SHP77 (cell line): Measurements from ENCODE around the gene FAM153A.
"Not testable (repeated sequence)": the region's sequence is repeated elsewhere in the genome, so short reads cannot be mapped to it uniquely, and the experiment has no call there.

Experiments
- DNase-seq, 2 experiments: peaks; one replicate each; lab custom pipeline; 2025; lab: John Stamatoyannopoulos, UW

The FAM153A gene

DNA sequence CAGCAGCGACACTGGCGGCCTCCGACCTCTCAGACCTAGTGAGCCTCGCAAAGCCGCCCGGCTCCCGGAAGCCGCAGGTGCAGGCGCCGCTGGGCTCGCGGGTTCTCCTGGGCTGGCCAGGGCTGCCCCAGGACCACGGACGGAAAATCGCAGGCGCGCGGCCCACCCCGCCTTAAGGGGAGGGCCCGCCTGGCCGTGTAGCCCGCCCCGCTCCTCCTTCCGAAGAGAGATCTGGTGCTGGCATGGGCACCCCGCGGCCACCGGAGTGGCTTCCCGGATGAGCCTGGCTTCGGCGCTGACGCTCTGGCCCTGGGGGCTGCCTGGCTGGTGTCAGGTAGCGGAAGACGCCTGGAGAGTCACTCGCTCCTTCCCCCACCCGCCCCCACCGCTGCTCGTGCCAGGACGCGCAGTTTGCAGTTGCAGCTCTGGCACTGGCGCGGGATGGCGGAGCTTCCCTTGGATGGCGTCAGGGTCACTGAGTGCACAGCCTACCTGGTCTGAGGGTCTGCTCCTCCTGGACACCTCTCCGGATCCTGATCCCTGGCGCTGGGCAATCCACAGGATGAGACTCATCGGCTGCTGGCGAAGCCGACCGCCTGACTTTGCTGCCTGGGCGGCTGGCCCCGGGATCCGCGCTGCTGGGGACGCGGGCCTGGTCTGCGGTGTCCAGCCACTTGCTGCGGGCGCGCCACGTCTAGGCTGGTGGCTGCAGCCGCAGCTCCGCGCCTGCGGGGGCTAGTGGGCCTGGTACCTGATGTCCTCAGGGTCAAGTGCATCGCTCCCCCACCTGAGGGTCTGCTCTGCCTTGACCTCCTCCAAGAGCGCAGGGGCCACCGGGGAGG is at the start of gene FAM153A:
TSS of gene FAM153A (minus strand) at position 108 of the 842 bp plus-strand sequence.
- DNase-seq = not testable (repeated sequence)

DNA sequence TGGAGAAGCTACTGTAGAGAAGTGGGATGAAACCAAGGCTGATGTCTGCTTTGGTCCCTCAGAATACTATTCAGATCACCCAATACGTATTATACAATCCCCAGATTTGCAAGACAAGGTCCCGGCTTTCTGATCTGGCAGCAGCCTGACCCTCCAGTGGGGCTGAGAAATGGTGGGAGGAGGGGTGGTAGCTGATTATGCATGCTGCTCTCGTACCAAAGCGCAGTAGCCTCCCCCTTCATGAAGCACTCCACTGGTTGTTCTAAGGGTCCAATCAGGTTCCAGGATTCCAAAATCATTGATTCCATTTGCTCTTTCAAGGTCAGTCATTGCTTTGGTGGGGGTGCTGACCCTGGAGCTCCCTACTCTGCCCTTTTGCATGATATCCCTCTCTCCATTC is 49.6 kb upstream of the FAM153A start:
- DNase-seq = not testable (repeated sequence)

DNA sequence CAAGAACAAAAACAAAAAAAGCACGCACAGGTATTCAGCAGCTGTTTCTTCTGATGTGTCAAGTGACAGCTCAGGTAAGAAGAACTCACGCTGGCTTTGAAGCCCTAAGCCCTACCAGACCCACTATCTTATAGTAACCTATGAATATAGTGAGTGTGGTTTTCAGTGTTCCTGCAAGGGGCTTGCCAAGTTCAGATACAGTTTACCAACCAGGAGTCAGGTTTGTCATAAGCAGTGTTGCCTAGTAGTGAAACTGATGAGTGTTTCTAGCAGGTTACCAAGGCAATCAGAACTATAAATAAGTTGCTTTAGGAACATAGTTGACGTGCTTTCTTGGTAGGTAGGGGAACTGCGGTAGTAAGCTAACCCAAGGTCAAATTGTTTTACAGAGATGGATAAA is 43.4 kb upstream of the FAM153A start:
- not testable (repeated sequence) for DNase-seq

DNA sequence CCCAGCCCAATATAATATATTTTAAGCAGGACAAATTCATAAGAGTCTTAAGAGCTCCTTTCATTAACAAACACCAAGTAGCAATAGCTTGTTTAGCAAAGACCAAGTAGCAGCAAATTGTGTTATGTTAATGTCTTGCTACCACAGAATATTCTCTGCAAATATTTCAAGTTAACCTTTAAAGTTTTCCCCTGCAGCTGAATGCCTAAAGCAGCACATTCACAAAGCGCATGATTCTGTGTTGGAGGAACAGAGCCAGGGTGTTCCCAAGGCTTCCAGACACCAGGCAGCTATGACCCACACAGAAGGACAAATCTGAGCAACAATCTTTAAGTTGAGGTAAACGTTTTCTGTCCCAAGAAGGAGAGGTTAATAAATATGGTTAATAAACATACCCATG is 42.1 kb upstream of the FAM153A start:
- DNase-seq = not testable (repeated sequence)

DNA sequence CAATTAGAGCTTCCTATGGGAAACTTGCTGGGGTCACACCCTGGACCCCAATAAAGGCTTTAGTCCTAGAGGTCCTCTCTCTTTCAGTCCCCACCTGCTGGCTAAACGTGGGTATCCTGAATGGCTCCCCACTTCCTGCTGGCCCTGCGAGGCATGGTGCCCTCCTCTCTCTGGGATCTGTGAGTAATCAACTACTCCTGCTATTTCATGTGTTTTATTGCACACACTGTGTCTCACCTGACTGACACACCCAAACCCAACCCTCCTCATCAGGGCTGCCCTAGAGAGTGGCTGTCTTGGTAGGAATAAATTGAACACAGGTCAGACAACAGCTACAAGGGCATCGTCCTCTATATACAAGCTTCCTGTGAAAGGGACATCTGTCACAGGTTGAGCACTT is 39.8 kb upstream of the FAM153A start:
- not testable (repeated sequence) for DNase-seq

DNA sequence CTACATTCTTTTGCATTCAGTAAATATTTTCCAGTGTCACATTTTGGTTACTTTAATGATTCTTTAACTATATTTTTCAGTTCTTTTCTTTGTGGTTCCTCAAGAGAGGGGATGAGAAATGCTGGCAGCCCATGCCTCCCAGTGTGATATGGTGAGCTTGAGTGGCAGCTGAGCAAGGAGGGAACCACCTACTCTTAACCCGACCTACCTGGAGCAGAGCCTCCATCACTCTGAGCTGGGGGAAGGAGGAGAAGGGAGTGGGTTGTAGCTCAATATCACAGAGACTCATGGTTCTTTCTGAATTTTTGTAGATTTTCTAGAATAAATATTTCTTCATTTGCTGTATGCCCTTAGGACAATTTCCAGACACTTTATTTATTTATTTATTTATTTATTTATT is 37.0 kb upstream of the FAM153A start:
- DNase-seq = not testable (repeated sequence)

DNA sequence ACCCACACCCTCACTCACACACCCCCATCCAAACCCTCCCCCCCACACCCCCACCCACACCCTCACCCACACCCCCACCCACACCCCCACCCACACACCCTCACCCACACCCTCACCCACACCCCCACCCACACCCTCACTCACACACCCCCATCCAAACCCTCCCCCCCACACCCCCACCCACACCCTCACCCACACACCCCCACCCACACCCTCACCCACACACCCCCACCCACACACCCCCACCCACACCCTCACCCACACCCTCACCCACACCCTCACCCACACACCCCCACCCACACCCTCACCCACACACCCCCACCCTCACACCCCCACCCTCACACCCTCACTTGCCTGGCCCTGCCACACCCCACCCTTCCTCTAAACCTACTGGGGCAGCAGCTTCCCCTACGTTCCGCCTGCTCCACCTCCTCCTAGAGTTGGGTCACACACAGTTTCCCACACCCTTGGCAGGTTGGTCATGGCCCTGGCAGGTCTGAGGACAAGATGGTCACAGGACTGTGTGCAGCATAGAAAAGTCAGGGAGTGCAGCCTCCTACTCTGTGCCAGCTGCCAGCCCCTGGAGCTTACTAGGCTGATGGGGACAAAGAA is 30.2 kb upstream of the FAM153A start:
- not testable (repeated sequence) for DNase-seq

DNA sequence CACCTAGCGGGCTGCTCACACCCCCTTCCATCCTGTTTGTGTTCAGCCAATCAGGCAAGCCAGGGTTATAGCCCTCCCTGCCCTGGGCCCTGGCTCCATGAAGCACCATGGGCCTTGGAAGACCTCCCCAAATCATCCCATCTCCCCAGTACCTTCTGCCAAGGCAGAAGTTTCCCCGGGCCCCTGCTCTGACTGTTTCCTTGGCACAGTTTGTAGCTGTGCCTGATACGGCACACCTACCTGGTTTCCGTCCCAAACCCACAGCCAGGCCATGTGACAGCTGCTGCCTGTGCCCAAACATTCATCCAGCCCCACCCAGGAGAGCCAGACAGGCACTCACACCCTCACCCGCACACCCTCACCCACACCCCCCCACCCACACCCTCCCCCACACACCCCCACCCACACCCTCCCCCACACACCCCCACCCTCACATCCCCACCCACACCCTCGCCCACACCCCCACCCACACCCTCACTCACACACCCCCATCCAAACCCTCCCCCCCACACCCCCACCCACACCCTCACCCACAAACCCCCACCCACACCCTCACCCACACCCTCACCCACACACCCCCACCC is 29.6 kb upstream of the FAM153A start:
- not testable (repeated sequence) for DNase-seq

DNA sequence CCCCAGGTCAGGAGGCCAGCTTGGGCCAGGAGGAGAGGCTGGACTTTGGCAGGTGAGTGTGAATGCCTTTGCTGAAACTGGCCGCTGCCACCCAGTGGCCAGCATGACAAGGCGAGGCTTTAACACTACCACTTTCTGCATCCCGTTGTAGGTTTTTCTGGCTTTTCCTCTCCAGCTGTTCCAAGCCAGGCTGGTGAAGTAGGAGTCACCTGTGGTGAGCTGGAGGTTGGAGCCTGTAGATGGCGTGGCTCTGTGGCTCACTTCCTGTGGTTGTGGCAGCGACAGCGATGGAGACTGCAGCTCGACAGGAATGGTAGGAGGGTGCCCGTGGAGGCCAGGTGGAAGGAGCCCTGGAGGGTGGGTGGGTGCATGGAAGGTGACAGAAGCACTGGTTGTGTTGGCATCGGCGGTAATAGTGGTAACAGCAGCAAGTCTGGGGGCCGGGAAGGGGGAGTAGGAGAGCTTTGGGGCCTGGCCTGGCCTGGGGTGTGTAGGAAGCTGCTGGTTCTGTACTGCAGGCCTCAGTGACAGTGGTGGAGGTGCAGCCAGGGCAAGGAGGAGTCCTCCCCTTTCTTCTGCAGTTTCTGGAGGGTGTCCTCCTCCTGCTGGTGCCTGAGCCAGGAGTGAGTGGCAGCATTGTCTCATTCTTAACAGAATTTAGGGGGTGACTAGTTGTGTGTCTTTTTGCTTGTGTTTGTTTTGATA is 26.7 kb upstream of the FAM153A start:
- DNase-seq = not testable (repeated sequence)

DNA sequence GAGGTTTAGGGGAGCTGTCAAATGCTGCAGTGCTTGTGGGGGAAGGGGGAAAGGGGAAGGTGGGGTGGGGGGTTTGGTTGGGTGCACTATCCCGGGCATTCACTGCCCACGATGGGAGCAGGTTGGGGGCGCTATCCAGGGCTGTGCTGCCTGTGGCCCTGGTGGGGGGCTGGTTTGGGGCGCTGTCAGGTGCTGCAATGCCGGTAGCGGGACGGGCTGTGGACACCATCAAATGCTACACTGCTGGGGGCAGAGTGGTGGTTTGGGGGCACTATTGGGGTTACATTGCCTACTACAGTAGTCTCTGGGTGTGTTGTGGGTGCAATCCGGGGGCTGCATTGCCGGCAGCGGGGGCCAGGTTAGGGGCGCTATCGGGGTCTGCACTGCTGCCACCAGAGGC is 25.7 kb upstream of the FAM153A start:
- DNase-seq = not testable (repeated sequence)

DNA sequence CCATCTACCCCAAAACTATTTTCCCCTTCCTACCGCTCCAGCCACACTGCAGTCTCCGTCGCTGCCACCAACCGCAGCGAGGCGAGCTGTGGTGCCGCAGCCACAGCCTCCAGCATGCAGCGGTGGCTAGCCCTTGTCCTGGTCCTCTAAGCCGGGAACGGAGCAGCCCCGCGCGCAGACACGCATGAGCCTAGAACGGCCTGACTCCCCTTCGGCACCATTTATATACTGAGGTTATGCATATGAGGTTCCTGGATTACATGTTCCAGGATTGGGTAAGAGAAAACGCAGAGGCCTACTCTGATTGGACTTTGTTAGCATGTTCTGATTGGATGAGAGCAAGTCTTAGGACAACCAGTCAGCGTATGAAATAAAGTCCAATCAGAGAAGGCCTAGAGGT is 24.6 kb upstream of the FAM153A start:
- DNase-seq = not testable (repeated sequence)

DNA sequence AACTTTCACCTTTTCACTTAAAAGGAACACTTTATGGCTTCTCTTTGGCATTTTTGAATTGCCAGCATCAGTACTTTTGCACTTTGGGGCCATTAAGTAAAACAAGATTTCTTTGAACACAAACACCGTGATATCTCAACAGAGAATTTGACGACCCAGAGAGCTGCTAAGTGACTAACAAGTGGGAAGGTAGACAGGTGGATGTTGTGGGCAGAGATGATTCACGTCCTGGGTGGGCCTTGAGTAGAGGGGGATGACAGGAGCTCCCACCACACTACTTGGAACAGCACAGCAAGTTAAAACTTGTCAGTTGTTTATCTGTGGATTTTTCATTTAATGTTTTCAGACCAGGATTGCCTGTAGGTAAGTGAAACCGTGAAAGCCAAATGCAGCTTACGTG is 18.7 kb upstream of the FAM153A start:
- not testable (repeated sequence) for DNase-seq

DNA sequence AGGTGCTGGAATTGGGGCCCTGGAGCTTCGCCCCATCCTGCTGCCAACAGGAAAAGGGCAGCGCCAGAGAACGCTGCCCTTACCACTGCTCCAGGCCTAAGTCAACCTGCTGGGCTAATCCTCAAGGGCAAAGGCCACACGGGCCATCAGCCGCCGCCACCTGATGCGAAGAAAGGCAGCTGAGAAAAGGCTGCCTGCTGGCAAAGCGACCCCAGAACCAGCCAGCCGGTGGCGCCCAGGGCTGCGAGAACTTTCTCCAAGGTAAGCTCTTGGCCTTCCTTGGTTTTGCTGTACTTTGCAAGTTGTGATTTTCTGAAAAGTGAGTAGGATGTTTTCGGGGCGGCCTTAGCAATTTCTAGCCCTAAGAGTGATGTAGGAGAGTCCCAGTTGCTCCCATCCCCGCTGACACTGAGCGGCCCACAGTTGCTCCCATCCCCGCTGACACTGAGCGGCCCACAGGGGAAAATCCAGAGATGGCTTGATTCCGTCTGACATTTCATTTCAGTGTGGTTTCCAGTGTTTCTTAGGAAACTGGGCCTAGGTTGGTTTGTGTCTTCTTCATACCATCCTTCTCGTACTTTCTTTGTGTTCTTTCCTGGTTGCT is 15.6 kb upstream of the FAM153A start:
- DNase-seq = not testable (repeated sequence)

DNA sequence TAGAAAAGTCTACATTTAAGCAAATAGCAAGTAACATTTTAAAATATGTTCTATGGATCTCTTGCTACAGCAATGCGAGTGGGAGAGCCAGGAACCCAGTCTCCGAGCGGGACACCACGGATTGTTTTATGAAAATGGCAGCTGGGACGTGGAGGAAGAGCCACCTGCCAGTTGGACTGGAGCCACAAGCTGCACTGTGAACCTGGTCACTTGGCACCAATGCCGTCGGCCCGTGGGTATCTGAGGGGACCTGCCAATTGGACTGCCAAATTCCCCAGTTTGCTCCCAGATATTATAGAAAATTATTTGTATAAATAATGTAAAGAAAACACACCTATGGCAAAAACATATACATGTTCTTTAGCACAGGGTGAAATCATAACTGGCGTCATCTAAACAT is 10.6 kb upstream of the FAM153A start:
- DNase-seq = not testable (repeated sequence)

DNA sequence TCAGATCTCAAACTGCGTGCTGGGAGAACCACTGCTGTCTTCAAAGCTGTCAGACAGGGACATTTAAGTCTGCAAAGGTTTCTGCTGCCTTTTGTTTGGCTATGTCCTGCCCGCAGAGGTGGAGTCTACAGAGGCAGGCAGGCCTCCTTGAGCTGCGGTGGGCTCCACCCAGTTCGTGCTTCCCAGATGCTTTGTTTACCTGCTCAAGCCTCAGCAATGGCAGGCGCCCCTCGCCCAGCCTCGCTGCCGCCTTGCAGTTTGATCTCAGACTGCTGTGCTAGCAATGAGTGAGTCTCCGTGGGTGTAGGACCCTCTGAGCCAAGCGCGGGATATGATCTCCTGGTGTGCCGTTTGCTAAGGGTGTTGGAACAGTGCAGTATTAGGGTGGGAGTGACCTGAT is 8.9 kb upstream of the FAM153A start:
- DNase-seq = not testable (repeated sequence)

DNA sequence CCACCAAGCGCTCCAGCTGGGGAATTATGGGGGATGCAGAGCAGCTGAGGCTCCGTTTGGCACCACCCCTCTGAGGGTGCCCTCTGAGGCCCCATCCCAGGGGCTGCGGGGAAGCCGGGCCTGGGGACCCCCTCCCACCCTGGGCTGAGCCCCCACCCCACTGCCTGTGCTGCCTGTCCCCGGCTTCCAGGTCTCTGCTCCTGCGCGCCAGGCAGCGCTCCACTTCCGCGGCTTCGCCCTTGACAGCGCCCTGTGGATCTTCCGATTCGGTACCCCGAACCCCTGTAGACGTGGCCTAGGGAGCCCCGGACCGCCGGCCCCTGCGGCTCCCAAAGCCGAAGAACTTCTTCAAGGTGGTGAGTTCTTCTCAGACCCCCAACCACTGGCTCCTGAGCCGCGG is 530 bp downstream of the FAM153A start:
- not testable (repeated sequence) for DNase-seq

DNA sequence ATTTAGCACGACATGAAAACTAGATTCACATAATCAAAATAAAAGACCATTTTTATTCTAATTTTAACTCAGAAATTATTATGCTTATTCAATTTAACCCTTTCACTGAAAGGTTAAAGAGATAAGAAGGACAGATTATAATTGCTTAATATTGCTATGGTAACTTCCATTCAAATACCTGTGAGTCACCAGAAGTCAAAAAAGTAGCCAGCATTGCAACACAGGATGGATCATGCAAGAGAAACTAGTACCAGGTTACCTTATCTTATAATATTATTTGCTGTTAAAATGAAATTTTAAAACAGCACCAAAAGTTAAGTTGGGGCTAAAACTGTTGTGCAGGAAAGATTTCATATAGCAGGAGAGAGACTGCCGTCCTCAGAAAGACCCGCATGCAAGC is 11.5 kb downstream of the FAM153A start:
- DNase-seq = not testable (repeated sequence)

DNA sequence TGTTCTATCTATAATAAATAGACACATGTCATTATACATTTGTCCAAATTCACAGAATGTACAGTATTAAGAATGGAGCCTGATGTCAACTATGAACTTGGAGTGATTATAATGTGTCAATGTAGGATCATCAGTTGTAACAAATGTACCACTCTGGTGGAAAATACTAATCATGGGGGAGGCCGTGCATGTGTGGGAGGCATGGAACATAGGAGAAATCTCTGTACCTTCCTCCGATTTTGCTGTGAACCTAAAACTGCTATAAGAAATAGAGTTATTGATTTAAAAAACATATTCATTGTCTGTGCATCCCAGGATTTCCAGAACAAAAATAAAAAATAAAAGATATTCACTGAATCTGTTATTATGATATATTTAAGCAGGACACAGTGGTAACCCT is 12.1 kb downstream of the FAM153A start:
- DNase-seq = not testable (repeated sequence)

DNA sequence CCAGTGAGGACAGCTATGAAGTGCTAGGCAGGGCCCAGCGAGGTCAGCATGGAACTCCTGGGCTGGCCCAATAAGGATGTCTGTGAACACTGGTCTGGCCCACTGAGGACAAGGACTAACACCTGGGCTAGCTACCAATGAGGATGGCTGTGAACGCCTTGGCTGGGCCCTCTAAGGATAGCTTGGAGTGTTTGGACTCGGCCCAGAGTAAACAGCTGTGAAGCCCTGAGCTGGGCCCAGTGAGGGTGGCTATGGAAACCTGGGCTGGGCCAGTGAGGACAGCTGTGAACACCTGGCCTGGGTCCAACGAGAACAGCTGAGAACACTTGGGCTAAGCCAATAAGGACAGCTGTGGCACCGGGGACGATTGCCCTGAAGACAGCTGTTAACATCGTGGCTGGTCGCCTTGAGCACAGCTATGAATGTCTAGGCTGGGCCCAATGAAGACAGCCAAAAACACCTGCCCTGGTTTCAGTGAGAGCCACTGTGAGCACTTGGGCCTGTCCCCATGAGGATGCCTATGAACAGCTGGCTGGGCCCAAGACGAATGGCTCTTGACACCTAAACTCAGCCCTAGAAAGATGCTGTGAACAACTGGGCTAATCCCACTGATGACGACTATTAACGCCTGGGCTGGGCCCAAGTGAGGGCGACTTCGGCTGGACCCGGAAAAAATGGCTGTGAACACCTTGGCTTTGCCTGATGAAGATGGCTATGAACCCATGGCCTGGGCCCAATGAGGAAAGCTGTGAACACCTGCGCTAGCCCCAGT is 18.8 kb downstream of the FAM153A start:
- not testable (repeated sequence) for DNase-seq

DNA sequence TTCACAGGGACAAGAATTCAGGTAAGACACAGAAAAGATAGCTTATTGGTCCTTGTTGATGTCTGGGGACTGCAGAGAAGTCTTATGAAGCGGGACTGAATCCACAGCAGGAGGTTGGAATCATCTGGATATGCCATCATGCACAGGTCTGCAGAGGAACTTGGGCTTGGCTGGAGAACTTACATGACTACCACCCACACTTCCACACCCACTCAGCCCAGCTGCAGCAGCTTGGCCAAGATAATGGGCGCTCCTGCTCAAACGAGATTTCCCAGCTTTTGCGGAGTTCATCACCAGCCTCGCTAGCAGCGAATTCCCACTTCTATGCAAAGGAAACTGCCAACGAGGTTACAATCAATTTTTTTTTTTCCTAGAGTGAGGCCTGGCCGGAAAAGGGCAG is 21.7 kb downstream of the FAM153A start:
- DNase-seq = not testable (repeated sequence)

DNA sequence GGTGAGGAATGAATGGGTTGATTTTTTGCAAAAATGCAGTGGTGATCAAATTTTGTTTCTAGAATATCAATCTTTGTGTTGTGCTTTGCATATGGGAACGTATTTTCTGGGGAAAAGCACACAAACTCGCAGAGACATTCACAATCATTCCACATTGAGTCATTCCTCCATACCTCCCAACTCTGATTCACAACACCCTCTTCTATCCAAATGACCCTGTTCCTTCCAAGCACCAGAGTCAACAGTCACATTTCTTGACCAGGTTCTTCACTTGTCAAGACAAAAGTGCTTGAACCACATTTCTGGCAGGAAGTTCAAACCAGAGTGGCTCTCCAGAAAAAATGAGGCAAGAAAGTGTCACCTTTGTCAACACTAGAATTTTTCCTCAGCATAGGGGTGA is 35.3 kb downstream of the FAM153A start:
- DNase-seq = not testable (repeated sequence)
